ENCODE data around the gene PPFIA1.

Gene PPFIA1

GRCh38 chr11:70414341-70415100 is 144.0 kb downstream of the PPFIA1 start:
- no peak for DNase-seq (ENCODE audit: low read depth in 3 of 3)

GRCh38 chr11:70415191-70415590 is 144.7 kb downstream of the PPFIA1 start:
- DNase-seq (ENCODE audit: low read depth in 3 of 3) = no peak

DNA sequence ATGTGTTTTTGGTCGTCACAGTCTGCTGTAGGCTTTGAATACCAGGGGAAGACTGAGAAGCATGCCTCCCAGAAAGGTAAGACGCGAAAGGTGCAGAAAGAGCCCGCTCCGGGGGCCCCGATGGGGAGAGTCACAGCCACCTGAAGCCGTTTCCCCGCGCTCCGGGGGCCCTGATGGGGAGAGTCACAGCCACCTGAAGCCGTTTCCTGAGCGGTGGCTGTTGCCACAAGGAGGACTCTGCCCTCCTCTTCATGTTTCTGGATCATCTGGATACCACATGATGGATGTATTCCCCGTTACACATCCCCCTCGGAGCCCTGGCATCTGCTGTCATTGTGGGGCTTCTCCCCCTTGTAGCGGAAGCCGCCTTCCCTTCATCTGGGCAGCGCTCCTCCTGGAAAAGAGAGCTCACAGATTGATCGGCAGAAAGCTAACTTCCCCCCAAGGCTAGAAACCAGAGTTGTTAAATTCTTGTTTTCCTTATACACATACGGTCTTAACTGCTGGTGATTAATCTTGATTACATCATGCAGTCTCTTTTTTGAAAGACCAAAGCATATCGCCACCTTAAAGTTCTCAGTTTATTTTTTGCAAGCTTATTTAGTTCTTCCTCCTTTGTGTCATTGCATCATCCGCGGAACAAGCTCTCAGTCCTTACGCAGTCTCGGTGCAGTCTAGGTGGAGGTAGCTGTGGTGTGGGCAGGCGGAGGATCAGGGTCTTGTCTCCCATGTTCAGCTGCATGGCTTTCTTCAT is 145.3 kb downstream of the PPFIA1 start:
- no peak for DNase-seq (ENCODE audit: low read depth in 3 of 3)

DNA sequence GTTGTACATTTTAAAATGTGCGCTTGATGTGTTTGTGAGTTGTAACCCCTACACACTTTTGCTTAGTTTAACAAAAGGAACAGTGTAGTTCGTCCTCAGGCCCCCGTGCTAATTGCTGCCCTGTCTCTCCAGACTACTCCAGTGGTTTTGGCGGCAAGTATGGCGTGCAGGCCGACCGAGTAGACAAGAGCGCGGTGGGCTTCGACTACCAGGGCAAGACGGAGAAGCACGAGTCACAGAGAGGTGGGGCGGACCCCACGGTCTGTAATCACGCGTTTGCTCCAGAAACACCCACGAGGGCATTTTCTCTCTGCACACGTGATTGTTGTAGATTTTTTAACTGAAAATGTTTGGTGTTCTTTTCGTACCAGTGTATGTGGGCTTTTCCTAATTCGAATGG is 146.4 kb downstream of the PPFIA1 start:
- DNase-seq (ENCODE audit: low read depth in 3 of 3) = no peak

GRCh38 chr11:70418130-70418529 is 147.6 kb downstream of the PPFIA1 start:
- DNase-seq (ENCODE audit: low read depth in 3 of 3) = no peak

DNA sequence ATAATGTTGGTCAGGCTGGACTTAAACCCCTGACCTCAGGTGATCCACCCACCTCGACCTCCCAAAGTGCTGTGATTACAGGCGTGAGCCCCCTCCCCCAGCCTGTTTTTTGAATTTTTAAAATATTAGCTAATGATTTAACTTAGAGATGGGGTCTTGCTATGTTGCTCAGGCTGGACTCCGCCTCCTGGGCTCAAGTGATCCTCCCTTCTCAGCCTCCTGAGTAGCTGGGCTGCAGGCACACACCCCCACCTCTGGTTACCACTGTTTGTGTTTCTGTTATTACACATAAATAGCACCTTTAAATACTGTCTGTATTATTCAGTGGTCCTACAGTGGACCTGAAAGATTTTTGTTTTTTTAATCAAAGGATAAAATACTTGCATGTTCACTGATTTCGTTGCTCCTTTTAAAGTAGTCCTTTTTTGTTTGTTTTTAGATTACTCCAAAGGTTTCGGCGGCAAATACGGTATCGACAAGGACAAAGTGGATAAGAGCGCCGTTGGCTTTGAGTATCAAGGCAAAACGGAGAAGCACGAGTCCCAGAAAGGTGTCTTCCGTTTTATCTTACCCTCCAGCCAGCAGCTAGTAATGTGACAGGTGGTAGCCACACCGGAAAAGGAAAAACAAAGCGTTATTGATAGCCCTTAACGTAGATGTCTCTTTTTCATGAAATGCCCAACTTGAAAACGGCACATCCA is 149.0 kb downstream of the PPFIA1 start:
- no peak for DNase-seq (ENCODE audit: low read depth in 3 of 3)

GRCh38 chr11:70420008-70420464 is 149.5 kb downstream of the PPFIA1 start:
- no peak for DNase-seq (ENCODE audit: low read depth in 3 of 3)

- no peak for DNase-seq (ENCODE audit: low read depth in 3 of 3)
Measured at GRCh38 chr11:70420496-70420895, 150.0 kb downstream of the PPFIA1 start.

- no peak for DNase-seq (ENCODE audit: low read depth in 3 of 3)
Measured at GRCh38 chr11:70421123-70421522, 150.6 kb downstream of the PPFIA1 start.

DNA sequence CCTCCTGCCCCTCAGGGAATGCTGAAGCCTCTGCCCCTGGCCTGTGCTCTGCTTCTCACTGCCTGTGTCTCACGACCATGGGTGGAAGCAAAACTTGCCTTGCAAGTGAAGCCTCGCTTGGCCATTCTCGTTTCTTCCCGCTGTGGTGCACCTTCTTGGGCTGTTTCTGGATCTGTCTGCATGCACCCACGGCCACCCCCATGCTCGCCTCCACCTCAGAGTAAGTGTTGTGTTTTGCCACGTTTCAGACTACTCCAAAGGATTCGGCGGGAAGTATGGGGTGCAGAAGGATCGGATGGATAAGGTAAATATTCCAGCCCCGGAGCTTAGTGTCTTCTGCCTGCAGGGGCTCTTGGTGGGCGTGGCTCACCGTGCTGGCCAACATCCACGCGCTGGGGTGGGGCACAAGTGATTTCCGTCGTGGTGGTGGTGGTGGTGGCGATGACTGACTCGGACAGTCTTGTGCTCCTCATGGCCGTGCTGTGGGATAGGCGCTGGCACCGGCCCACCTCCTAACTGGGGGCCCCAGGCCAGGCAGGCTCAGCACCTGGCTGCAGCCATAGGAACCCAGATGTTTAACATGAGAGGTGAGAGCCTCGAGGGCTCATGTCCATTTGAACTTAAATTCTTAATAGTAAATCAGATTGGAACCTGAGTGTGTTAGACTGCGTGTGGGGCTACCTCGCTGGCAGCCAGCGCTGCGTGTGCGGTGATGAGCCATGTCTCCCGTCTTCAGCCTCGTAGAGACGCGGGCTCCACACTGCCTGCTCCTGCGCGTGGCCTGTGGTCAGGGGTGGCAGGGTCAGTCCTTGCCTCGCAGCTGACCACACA is 152.4 kb downstream of the PPFIA1 start:
- DNase-seq (ENCODE audit: low read depth in 3 of 3) = no peak

GRCh38 chr11:70423523-70424505 is 153.3 kb downstream of the PPFIA1 start:
- peak in 2 of 3 donors; percentile 17 to 20 for DNase-seq (ENCODE audit: low read depth in 3 of 3)

DNA sequence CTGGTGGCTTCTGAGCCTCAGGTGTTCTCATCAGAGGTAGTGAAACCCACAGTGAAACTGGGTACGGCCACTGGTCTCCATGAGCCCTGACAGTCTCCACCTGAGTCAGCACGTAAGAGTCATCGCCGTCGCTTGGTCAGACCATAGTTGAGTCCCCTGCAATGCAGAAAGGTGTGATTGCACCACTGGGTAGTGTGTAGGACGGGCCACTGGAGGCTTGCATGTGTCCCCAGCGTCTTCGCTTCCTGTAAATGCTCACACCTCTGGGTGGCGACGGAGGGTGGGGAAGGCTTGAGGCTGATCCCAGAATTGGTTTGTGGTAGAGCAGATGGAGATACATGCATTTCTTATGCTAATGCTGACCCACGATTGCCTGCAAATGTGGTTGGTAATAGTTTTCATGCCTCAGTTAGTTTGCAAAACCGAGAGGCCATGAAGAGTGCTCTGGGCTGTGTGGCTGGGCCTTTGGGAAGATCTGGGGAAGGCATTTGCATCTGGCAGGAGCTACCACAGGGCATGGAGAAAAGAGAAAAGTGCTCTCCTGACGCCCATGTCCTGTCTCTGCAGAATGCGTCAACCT is 154.4 kb downstream of the PPFIA1 start:
- no peak for DNase-seq (ENCODE audit: low read depth in 3 of 3)

DNA sequence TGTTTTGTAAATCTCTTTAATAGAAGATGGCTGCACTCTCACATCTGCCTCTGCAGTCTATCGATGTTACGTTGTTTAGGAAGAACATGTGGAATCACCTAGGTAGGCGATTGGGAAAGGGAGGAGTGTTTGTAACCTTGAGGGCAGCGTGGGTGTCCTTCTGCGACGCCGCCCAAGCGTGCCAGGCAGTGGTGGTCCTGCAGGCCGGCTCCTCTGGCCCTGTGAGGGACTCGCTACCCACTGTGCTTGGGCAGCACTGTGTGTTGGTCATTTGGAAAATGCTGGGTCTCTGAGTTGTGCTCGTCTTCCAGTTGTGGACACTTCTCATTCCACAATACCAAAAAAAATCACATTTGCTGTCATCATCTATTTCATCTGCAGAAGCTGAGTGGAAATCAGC is 156.9 kb downstream of the PPFIA1 start:
- no peak for DNase-seq (ENCODE audit: low read depth in 3 of 3)

DNA sequence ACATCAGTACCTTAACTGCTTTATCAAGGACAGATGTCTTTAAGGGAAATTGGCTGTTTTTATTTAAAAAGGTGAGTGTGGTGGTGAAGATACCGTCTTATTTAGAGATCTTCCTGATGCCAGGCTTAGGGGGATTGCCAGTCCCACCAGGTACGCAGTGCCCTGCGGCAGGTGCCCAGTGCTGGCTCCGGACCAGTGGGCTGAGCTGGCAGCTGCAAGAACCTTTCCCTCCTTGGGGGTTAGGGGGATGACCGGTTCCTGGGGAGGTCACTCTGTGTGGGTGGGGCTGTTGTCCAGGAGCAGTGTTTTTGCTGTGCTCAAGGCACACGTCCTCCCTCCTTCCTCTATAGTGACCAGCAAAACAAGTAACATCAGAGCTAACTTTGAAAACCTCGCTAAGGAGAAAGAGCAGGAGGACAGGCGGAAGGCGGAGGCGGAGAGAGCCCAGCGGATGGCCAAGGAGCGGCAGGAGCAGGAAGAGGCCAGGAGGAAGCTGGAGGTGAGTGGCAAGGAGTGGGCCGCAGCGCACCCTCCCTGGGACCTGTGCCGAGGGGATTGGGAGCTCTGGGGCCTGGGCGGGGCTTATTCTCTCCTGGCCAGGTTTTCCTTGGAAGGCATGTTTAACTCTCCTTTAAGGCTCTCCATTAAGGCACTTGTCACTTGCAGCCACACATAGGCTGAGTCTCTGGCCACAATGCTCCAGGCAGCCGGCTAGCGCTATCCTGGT is 158.4 kb downstream of the PPFIA1 start:
- DNase-seq (ENCODE audit: low read depth in 3 of 3) = no peak

- no peak for DNase-seq (ENCODE audit: low read depth in 3 of 3)
Measured at GRCh38 chr11:70429428-70429705, 158.9 kb downstream of the PPFIA1 start.

GRCh38 chr11:70429724-70430521 is 159.4 kb downstream of the PPFIA1 start:
- DNase-seq (ENCODE audit: low read depth in 3 of 3) = no peak

GRCh38 chr11:70430671-70431574 is 160.4 kb downstream of the PPFIA1 start:
- no peak for DNase-seq (ENCODE audit: low read depth in 3 of 3)

DNA sequence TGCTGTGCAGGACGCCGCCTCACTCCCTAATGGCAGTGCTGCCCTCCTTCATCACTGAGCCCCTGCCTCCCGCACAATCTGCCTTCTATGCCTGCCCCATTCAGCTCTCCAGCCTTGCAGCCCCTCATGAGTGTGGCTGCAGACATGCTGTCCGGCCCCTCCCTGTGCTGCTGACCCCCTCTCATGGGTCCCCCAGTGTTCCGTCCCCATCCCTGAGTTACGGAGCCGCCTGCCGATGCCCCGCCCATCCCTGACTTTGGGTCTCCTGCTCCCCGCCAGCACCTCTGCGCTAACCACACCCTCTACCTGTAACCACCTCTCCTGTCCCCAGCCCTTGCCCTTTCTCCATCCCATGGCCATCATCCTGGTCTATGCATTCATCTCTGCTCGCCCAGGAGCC is 161.1 kb downstream of the PPFIA1 start:
- no peak for DNase-seq (ENCODE audit: low read depth in 3 of 3)

Measured in stimulated activated CD4-positive, alpha-beta T cell treated with anti-CD3 and anti-CD28 coated beads, TNF-alpha, amount 100 ng/mL, for 48 hours (primary cell).